Measurements from ENCODE around the gene KDM2A.

KDM2A gene

DNA sequence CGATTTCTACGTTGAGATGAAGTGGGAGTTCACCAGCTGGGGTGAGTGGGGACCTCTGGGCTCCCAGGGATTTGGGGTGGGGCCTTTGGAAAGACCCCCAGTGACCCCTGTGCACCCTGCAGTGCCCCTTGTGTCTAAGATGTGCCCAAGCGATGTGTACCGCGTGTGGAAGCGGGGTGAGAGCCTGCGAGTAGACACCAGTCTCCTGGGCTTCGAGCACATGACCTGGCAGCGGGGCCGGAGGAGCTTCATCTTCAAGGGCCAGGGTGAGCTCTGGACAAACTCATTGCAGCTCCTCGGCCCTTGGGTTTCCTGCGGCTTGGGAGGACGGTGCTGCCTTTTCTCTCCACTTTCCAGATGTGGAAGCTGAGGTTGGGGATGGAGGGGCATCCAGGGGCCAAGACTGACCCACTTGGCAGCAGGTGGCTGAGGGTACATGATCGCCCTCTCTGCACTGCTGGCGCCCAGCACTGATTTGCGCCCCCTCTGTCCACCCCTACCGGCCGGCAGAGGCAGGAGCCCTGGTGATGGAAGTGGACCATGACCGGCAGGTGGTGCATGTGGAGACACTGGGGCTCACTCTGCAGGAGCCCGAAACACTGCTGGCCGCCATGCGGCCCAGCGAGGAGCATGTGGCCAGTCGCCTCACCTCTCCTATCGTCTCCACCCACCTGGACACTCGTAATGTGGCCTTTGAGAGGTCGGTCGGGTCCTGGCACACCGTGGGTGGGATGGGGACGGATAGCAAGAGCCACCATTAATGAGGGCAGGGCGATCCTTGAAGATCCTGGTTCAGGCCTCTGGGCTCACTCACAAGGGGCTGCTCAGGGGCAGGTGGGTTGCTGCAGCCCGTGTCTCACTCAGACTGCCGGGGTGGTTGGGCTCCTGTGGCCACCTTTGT, 172.7 kb downstream of the KDM2A start:
- Histone ChIP-seq H3K27me3 (ENCODE audit: insufficient read depth, low read length, poor library complexity) (no peaks in the 10 kb centered on the region), H4K20me1 (ENCODE audit: insufficient read depth, low read length) (0 out of 2 replicates have a peak, but pooled peaks cover 8% of the 10 kb centered on the region), H3K79me2 (ENCODE audit: insufficient read depth, low read length) (peaks cover 80% of the 10 kb centered on the region), H3K9ac (ENCODE audit: low read depth, low read length) (no peak overlapping the region), H3K27ac (ENCODE audit: low read length) (peak overlapping the region; percentile 22; the same call in 1 of the 2 replicates), H3K4me3 (ENCODE audit: low read depth in 1 of 2, low read length in 2 of 2) (no peak overlapping the region), H3K4me2 (ENCODE audit: insufficient read depth, low read length) (peak overlapping the region; percentile 94), H3K36me3 (ENCODE audit: insufficient read depth, low read length) (peaks cover 81% of the 10 kb centered on the region), H3K4me1 (ENCODE audit: insufficient read depth, low read length) (peaks cover 56% of the 10 kb centered on the region), H3K9me3 (ENCODE audit: insufficient read depth, low read length, severe bottlenecking) (peaks cover 9% of the 10 kb centered on the region), H2AFZ (ENCODE audit: low read depth, low read length) (no peak overlapping the region)
- no peak for TF ChIP-seq EZH2 (IDR thresholded peaks at IDR 0.05; ENCODE audit: borderline replicate concordance, low read depth, low read length, severe bottlenecking)
- TF ChIP-seq, protein P1, sequence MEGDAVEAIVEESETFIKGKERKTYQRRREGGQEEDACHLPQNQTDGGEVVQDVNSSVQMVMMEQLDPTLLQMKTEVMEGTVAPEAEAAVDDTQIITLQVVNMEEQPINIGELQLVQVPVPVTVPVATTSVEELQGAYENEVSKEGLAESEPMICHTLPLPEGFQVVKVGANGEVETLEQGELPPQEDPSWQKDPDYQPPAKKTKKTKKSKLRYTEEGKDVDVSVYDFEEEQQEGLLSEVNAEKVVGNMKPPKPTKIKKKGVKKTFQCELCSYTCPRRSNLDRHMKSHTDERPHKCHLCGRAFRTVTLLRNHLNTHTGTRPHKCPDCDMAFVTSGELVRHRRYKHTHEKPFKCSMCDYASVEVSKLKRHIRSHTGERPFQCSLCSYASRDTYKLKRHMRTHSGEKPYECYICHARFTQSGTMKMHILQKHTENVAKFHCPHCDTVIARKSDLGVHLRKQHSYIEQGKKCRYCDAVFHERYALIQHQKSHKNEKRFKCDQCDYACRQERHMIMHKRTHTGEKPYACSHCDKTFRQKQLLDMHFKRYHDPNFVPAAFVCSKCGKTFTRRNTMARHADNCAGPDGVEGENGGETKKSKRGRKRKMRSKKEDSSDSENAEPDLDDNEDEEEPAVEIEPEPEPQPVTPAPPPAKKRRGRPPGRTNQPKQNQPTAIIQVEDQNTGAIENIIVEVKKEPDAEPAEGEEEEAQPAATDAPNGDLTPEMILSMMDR (IDR thresholded peaks at IDR 0.05; ENCODE audit: borderline replicate concordance, extremely low read depth, low read length, poor library complexity, severe bottlenecking) = no peak
- DNase-seq (no peak), ATAC-seq (ENCODE audit: insufficient read depth, low read depth) (no peak)

DNA sequence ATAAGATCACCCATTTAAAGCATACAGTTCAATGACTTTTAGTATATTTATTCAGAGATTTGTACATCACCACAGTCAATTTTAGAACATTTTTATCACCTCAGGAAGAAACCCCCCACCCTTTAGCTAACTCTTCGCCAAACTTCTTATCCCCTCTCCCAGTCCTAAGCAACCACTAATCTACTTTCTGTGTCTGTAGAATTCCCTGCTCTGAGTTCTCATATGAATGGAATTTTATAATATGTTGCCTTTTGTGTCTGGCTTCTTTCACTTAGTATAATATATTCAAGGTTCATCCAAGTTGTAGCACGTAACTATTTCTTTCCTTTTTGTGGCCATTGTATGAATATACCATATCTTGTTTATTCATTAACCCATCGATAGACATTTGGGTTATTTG, 173.6 kb downstream of the KDM2A start:
- Histone ChIP-seq H3K4me3 (ENCODE audit: low read depth in 1 of 2, low read length in 2 of 2) (no peak overlapping the region), H3K36me3 (ENCODE audit: insufficient read depth, low read length) (peaks cover 78% of the 10 kb centered on the region), H3K79me2 (ENCODE audit: insufficient read depth, low read length) (peaks cover 80% of the 10 kb centered on the region)

GRCh38 chr11:67293090-67293489, 174.0 kb downstream of the KDM2A start:
- peaks cover 79% of the 10 kb centered on the region for H3K79me2 ChIP-seq (ENCODE audit: insufficient read depth, low read length)
- no peak overlapping the region for H3K4me2 ChIP-seq (ENCODE audit: insufficient read depth, low read length)
- H3K4me1 ChIP-seq (ENCODE audit: insufficient read depth, low read length) = peaks cover 43% of the 10 kb centered on the region
- H3K4me3 ChIP-seq (ENCODE audit: low read depth in 1 of 2, low read length in 2 of 2) = no peak overlapping the region
- no peak for TF ChIP-seq EZH2 (IDR thresholded peaks at IDR 0.05; ENCODE audit: borderline replicate concordance, low read depth, low read length, severe bottlenecking)
- TF ChIP-seq, protein P1 (IDR thresholded peaks at IDR 0.05; ENCODE audit: borderline replicate concordance, extremely low read depth, low read length, poor library complexity, severe bottlenecking) = no peak
- no peak for DNase-seq
- no peak for ATAC-seq (ENCODE audit: insufficient read depth, low read depth)
- no peaks in the 10 kb centered on the region for H3K27me3 ChIP-seq (ENCODE audit: insufficient read depth, low read length, poor library complexity)
- H3K9ac ChIP-seq (ENCODE audit: low read depth, low read length) = no peak overlapping the region
- H3K27ac ChIP-seq (ENCODE audit: low read length) = no peak overlapping the region
- 0 out of 2 replicates have a peak, but pooled peaks cover 10% of the 10 kb centered on the region for H4K20me1 ChIP-seq (ENCODE audit: insufficient read depth, low read length)
- peaks cover 9% of the 10 kb centered on the region for H3K9me3 ChIP-seq (ENCODE audit: insufficient read depth, low read length, severe bottlenecking)
- no peak overlapping the region for H2AFZ ChIP-seq (ENCODE audit: low read depth, low read length)
- H3K36me3 ChIP-seq (ENCODE audit: insufficient read depth, low read length) = peaks cover 76% of the 10 kb centered on the region

More for the DNA sequence above, 173.6 kb downstream of the KDM2A start:
- ATAC-seq (ENCODE audit: insufficient read depth, low read depth) (no peak), DNase-seq (no peak)
- H4K20me1 ChIP-seq (ENCODE audit: insufficient read depth, low read length) = 0 out of 2 replicates have a peak, but pooled peaks cover 8% of the 10 kb centered on the region
- H3K4me1 ChIP-seq (ENCODE audit: insufficient read depth, low read length) = peaks cover 47% of the 10 kb centered on the region
- peaks cover 9% of the 10 kb centered on the region for H3K9me3 ChIP-seq (ENCODE audit: insufficient read depth, low read length, severe bottlenecking)
- H3K27ac ChIP-seq (ENCODE audit: low read length) = no peak overlapping the region
- no peaks in the 10 kb centered on the region for H3K27me3 ChIP-seq (ENCODE audit: insufficient read depth, low read length, poor library complexity)
- no peak for TF ChIP-seq EZH2 (IDR thresholded peaks at IDR 0.05; ENCODE audit: borderline replicate concordance, low read depth, low read length, severe bottlenecking)
- H3K9ac ChIP-seq (ENCODE audit: low read depth, low read length) = no peak overlapping the region
- H2AFZ ChIP-seq (ENCODE audit: low read depth, low read length) = no peak overlapping the region
- H3K4me2 ChIP-seq (ENCODE audit: insufficient read depth, low read length) = no peak overlapping the region

- Histone ChIP-seq H3K27ac (ENCODE audit: low read length) (no peak overlapping the region), H2AFZ (ENCODE audit: low read depth, low read length) (no peak overlapping the region), H3K79me2 (ENCODE audit: insufficient read depth, low read length) (peaks cover 73% of the 10 kb centered on the region), H3K36me3 (ENCODE audit: insufficient read depth, low read length) (peaks cover 93% of the 10 kb centered on the region), H3K9me3 (ENCODE audit: insufficient read depth, low read length, severe bottlenecking) (peaks cover 9% of the 10 kb centered on the region), H3K4me3 (ENCODE audit: low read depth in 1 of 2, low read length in 2 of 2) (no peak overlapping the region), H3K27me3 (ENCODE audit: insufficient read depth, low read length, poor library complexity) (no peaks in the 10 kb centered on the region), H4K20me1 (ENCODE audit: insufficient read depth, low read length) (peaks cover 22% of the 10 kb centered on the region), H3K4me1 (ENCODE audit: insufficient read depth, low read length) (peaks cover 24% of the 10 kb centered on the region), H3K4me2 (ENCODE audit: insufficient read depth, low read length) (no peak overlapping the region), H3K9ac (ENCODE audit: low read depth, low read length) (no peak overlapping the region)
- DNase-seq (no peak), ATAC-seq (ENCODE audit: insufficient read depth, low read depth) (no peak)
- TF ChIP-seq, protein P1 (IDR thresholded peaks at IDR 0.05; ENCODE audit: borderline replicate concordance, extremely low read depth, low read length, poor library complexity, severe bottlenecking) = no peak
- no peak for TF ChIP-seq EZH2 (IDR thresholded peaks at IDR 0.05; ENCODE audit: borderline replicate concordance, low read depth, low read length, severe bottlenecking)
Observed at GRCh38 chr11:67295846-67296245, 176.8 kb downstream of the KDM2A start.
